ENCODE results near the gene CAMKK1.

GRCh38 chr17:3814361-3814760 is 78.5 kb downstream of the CAMKK1 start:
- TF ChIP-seq CTCF (IDR thresholded peaks at IDR 0.05), result no peak
- no peak for TF ChIP-seq POLR2A (IDR thresholded peaks at IDR 0.05)
